GM18870 (cell line): ENCODE results near the gene NPHP4.
"Not testable (repeated sequence)": the region's sequence is repeated elsewhere in the genome, so short reads cannot be mapped to it uniquely, and the experiment has no call there.

Experiments
- ATAC-seq: cut with Tn5 transposase; IDR thresholded peaks from one replicate; pipeline ENCODE4 v1.9.1; 2021; ENCODE audit warnings: moderate library complexity; ENCODE audit not compliant: unreplicated experiment

NPHP4 gene

DNA sequence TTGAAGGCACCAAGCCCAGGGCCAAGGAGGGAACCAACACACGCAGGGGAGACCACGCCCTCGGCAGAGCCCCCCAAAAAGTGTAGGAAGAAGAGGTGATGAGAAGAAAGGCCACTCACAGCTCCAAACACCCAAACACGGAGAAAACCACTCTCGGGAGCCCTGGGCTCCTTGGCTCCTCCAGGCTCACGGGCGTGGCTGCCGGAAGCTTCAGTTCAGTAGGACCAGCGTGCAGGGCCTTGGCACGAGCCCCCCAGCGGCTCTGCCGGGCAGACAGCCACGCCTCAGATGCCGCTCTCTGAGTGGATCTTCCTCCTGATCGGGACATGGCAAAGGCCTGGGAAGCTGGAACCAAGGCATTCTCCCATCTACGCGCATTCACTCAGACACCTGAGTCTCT is 94.0 kb downstream of the NPHP4 start:
- ATAC-seq, result no peak

GRCh38 chr1:5896706-5897660 is 95.2 kb downstream of the NPHP4 start:
- no peak for ATAC-seq

- no peak for ATAC-seq
These were observed 96.5 kb downstream of the NPHP4 start for GRCh38 chr1:5895446-5896406.

- ATAC-seq, result not testable (repeated sequence)
These were observed 98.4 kb downstream of the NPHP4 start for GRCh38 chr1:5893699-5894278.

DNA sequence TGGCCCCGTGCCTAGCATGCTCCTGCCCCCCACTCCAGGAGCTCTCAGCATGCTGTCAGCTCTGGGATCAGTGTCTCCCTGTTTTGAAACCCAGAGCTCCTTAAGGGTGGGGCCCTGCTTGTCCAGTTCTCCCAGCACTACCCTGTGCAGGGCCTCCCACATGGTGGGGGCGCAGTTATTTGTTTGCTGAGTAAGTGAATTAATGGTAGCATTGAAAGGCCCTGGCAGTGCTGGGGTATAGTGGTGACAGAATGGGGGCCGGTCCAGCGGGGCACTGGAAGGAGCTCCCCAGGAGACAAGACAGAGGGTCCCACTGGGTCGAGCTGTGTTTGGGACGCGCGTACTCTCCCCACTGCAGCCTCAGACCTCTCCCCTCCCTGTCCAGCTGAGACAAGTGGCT is 99.9 kb downstream of the NPHP4 start:
- no peak for ATAC-seq

GRCh38 chr1:5891736-5892135 is 100.5 kb downstream of the NPHP4 start:
- ATAC-seq, result no peak

GRCh38 chr1:5891137-5891536 is 101.1 kb downstream of the NPHP4 start:
- no peak for ATAC-seq

DNA sequence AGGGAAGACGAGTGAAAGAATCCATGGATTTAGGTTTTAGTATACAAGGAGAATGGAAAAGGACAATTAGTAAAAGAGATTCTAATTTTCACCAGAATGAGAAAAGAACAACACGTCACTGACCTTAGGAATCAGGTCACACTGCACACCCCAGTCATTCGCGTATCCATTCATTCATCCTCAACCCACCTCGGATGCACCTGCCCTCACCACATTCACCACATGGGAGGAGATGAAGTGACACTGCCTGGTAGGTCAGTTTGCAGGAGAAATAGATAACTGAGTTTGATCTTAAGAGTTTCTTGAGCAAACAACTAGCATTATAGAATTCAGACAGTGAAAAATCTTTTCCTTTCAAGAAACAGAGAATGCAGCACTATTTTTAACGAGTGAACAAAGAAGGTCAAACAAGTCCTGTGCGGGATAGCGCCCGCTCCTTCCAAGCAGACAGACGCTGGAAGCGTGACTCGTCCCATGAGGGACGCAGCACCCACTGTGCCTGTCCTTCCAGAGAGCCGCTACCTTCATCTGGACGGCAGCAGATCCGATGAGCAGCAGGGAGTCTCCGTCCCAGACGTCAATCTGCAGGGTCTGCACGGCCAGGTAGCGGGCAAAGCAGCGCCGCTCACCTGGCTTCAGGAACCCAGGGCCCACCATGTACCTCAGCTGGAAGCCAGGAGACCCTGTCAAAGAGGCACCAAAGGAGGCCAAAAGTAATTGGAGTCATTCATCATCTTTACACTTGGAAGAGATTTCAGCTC is 101.7 kb downstream of the NPHP4 start:
- ATAC-seq, result no peak

DNA sequence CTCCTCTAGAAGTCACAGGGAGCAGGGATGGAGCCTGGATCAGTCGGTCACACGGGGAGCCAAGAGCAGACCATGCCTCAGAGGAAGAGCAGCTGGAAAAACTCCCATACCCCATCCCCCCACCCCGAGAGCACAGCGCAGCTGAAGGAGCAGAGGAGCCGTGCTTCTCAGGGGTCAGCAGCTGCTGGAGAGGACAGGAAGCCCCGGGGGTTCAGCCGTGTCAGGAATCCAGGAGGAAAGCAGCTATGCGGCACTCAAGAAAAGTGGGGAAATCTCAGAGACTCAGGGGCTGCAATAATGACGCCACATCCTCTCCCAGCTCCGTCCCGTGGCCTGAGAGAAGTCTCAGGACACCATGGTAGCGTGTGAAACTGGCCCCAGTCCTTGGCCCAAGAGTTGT is 102.3 kb downstream of the NPHP4 start:
- ATAC-seq, result no peak

DNA sequence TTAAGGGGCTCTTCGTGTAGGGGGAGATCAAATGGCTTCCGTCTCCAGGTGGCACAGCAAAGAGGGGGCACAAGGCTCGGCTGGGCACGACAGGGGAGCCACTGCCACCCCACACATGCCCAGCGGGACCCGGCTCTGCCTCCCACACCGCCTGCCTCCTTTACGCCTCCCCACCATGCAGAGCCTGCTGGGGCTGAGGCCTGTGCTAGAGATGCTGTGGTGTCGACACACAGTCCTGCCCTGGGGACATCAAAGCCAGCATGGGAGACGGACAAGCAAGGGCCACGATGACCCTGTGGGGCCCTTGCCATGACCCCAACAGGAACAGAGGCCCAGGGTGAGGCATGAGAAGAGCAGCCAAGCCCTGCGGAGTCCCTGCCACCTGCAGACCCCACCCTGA is 102.8 kb downstream of the NPHP4 start:
- ATAC-seq, result no peak

GRCh38 chr1:5888606-5889211 is 103.5 kb downstream of the NPHP4 start:
- no peak for ATAC-seq

DNA sequence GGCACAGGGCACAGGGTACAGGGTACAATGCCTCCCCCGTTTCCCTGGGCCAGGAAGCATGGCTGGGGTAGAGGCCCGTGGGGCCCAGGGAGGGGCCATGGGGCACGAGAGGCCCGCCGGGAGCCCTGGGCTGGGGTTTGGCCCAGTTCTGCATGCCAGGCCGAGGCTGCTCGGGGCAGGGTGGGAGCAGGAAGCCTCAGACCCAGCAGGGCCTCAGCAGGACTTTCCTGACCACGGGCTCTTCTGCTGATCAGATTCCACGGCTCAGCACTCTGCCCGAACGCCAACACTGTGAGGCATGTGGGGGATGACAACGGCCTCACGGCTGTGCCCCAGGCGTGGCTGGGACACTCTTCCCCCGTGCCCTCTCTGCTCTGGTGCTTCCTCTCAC is 104.3 kb downstream of the NPHP4 start:
- ATAC-seq, result no peak

DNA sequence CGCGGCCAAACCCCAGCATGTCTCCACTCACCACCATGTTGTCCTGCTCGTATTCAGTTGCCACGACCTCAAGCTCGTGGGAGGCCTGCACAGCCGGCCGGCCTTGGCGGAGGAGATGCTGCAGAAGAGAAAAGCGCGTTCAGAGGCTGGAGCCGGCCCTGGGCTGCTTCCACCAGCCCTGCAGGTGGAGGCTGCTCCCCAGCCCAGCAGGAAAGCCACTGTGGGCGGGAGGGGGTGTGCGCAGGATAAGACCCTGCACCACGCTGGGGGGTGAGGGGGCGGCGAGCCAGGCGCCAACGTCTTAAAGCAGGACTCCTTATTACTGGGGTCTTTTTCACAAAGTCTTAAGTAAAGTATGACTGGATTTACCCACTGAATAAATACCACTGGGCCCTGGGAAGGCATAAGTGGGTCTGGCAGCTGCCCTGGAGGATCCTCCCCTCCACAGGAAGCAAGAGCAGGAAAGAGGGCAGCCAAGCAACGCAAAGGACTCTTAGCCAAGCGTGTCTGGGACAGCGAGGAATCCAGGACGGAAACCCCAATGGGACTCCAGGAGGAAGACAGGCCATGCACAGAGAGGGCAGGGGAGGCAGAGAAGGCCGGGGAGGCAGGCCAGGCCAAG is 104.8 kb downstream of the NPHP4 start:
- no peak for ATAC-seq

DNA sequence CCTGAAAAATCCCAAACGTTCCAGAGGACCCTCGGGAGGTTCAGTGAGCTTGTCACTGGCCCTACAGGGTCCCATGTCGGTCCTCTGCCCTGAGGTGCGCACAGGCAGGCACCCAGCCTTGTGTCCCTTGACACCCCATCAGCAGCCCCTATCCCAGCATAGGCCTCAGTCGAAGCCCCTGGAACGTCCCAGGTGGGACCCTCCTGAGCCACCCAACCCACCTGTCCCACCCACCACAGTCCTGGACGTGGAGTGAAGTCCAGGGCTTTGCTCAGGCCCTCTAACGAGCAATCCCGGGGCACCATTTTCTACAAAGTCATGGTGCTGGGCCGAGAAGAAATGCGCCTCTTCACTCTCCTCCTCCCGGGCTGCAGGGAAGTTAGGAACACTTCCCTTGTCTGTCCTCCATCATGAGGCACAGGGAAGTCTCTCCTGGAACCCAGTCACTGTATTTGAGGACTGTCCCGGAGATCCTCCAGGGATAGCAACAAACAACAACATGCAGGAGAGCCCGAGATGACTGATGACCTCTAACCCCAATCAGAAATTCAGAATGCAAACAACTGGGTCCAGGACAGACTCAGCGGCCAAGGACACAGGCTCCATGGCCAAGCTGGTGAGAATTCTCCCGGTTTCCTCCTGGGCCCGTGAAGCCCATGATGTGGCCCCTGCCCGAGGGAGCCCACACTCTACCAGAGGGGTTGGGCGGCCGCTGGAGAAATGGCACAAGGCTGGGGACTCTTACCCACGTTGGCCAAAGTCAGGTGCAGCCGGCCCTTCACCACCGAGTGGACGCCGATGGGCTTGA is 105.5 kb downstream of the NPHP4 start:
- ATAC-seq, result no peak

DNA sequence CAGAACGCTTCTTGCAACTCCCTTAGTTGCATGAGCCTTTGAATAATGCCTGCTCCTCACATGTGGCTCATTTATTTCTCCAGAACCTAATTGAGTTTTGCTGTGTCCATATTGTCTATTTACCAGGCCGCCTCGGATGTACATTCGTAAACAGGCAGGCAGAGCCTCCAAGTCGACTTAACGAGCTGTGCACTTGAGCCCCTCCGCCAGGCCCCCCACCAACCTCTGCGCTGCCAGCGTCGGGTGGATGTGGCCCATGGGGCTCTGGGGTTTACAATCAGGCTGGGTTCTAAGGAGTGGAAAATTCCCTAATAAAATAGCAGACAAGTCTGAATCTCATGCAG is 106.1 kb downstream of the NPHP4 start:
- ATAC-seq, result no peak

DNA sequence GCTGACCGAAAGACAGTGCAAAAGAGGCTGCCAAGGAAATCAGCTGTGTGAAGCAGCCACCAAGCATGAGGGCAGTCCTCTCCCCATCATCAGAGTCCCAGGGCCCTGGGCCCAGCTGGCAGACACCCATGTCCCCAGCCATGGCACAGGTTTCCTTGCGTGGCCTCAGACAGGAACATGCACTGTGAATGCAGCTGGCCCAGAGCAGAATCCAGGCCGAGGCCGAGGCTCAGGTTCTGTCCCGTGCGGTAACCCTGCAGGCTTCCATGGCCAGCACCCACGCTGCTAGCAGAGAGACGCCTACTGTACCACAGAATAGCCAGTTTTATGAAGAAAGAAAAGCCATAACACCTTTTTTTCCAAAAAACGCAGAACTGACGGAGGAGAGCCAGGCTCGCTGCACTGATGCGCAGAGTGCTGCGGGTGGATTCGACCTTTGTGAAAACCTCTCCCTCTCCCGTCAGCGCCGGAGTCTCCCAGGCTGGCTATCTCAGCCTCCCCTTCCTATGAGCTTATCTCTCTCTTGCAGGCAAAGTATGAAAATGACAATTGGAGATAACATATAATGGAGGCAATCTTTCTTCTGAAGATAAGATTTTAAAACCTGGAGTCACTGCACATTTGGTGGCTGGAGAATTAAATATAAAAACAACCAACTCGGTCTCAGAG is 106.6 kb downstream of the NPHP4 start:
- no peak for ATAC-seq

DNA sequence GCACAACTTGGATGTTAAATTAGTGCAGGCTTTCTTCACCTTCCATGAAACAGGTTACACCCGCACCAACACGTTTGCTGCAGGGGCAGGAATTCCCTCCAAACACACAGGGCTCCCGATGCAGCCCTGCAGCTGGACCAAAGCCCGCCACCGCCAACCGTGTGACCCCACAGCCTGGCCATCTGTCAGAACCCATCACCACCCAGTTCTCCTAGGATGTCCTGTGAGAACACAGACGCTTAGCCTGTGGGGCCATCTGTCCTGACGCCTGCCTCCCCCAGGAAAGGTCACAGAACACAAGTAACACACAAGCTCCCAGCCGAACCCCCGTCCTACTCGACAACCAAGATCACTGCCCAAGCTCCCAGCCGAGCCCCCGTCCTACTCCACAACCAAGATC is 108.1 kb downstream of the NPHP4 start:
- no peak for ATAC-seq
